ENCODE data around the gene NME7.
"Not testable (repeated sequence)": the region's sequence is repeated elsewhere in the genome, so short reads cannot be mapped to it uniquely, and the experiment has no call there.

Gene NME7

GRCh38 chr1:169347688-169348382 is 19.8 kb downstream of the NME7 start:
- Histone ChIP-seq H3K4me3 (ENCODE audit: low read depth, low read length) (no peak overlapping the region), H3K27ac (no peak overlapping the region), H3K36me3 (replicated peaks) (no peaks in the 10 kb centered on the region), H3K27me3 (replicated peaks) (no peaks in the 10 kb centered on the region)
- no peak for TF ChIP-seq CTCF (IDR thresholded peaks at IDR 0.05; ENCODE audit: low read depth, low read length, missing control alignments)
- in situ Hi-C loops (cut with HindIII; ENCODE audit: low pct_ligation_motif_present, low sequenced_read_pairs): loop anchor here (25.0 kb wide), 1 partner anchor 736 kb away; no protein-coding TSS in a partner anchor
- DNase-seq: no peak

- no peak for DNase-seq
- Histone ChIP-seq H3K27me3 (replicated peaks) (no peaks in the 10 kb centered on the region), H3K36me3 (replicated peaks) (no peaks in the 10 kb centered on the region), H3K4me3 (ENCODE audit: low read depth, low read length) (no peak overlapping the region), H3K27ac (no peak overlapping the region)
- TF ChIP-seq CTCF (IDR thresholded peaks at IDR 0.05; ENCODE audit: low read depth, low read length, missing control alignments): no peak
- in situ Hi-C loops (cut with HindIII; ENCODE audit: low pct_ligation_motif_present, low sequenced_read_pairs): loop anchor here (25.0 kb wide), 1 partner anchor 734 kb away; no protein-coding TSS in a partner anchor
These were observed 21.5 kb downstream of the NME7 start for GRCh38 chr1:169346036-169346589.

- Histone ChIP-seq H3K4me3 (ENCODE audit: low read depth, low read length) (no peak overlapping the region), H3K27me3 (replicated peaks) (no peaks in the 10 kb centered on the region), H3K27ac (no peak overlapping the region), H3K36me3 (replicated peaks) (no peaks in the 10 kb centered on the region)
- no peak for TF ChIP-seq CTCF (IDR thresholded peaks at IDR 0.05; ENCODE audit: low read depth, low read length, missing control alignments)
- no peak for DNase-seq
- in situ Hi-C loops (cut with HindIII; ENCODE audit: low pct_ligation_motif_present, low sequenced_read_pairs): loop anchor here (25.0 kb wide), 1 partner anchor 733 kb away; no protein-coding TSS in a partner anchor
These were observed 22.1 kb downstream of the NME7 start for GRCh38 chr1:169345511-169345910.

GRCh38 chr1:169342096-169342495 is 25.5 kb downstream of the NME7 start:
- DNase-seq; H3K36me3 ChIP-seq (replicated peaks); H3K4me3 ChIP-seq (ENCODE audit: low read depth, low read length); H3K27ac ChIP-seq; H3K27me3 ChIP-seq (replicated peaks): not testable (repeated sequence)
- in situ Hi-C loops (cut with HindIII; ENCODE audit: low pct_ligation_motif_present, low sequenced_read_pairs): loop anchor here (25.0 kb wide), 1 partner anchor 730 kb away; no protein-coding TSS in a partner anchor

GRCh38 chr1:169340882-169341281 is 26.7 kb downstream of the NME7 start:
- H3K27ac ChIP-seq: no peak overlapping the region
- no peaks in the 10 kb centered on the region for H3K27me3 ChIP-seq (replicated peaks)
- no peaks in the 10 kb centered on the region for H3K36me3 ChIP-seq (replicated peaks)
- H3K4me3 ChIP-seq (ENCODE audit: low read depth, low read length): no peak overlapping the region
- no peak for DNase-seq
- in situ Hi-C loops (cut with HindIII; ENCODE audit: low pct_ligation_motif_present, low sequenced_read_pairs): loop anchor here (25.0 kb wide), 1 partner anchor 729 kb away; no protein-coding TSS in a partner anchor
- no peak for TF ChIP-seq CTCF (IDR thresholded peaks at IDR 0.05; ENCODE audit: low read depth, low read length, missing control alignments)

- no peak for TF ChIP-seq CTCF (IDR thresholded peaks at IDR 0.05; ENCODE audit: low read depth, low read length, missing control alignments)
- Histone ChIP-seq H3K27ac (no peak overlapping the region), H3K36me3 (replicated peaks) (no peaks in the 10 kb centered on the region), H3K4me3 (ENCODE audit: low read depth, low read length) (no peak overlapping the region), H3K27me3 (replicated peaks) (no peaks in the 10 kb centered on the region)
- in situ Hi-C loops (cut with HindIII; ENCODE audit: low pct_ligation_motif_present, low sequenced_read_pairs): loop anchor here (25.0 kb wide), 1 partner anchor 727 kb away; no protein-coding TSS in a partner anchor
- DNase-seq: no peak
These were observed 27.8 kb downstream of the NME7 start for GRCh38 chr1:169339773-169340172.

Measured in brain microvascular endothelial cell (primary cell).